ENCODE results near the gene TMEM115. TPM values are rescaled to one million over a fixed set of nuclear protein-coding genes. Genes with fewer than 3 reads are reported as not detected.
A peak's percentile ranks its signal among the peaks of the same experiment; 100 is the strongest.

Gene TMEM115
- total and polyA plus RNA-seq, 9 of the 15 experiments (the other 6 are each of a cell fraction or from before 2014, with no cell fraction given) = 1.6 to 26.9 (median 14.1) TPM

DNA sequence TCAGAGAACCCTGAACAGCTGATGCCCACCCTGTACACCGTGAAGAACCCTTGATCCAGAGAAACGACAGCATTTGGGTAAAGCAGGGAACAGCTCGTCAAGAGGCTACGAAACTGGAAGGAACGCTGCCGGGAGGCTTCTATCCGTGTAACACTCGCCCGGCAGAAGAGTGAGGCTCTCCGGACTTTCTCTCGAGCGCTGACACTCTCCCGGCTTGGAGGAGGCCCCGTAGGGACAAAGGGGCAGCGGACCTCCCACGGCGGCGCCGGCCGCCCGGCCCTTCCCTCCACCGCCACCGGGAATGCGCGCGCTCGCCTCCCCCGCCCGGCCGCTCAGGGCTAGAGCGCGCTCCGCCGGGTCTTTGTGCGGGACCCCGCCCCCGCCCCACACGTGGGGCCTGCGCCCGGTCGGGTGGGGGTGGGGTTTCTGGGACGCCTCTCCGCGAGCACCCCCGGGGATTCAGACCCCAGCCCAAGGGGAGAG, 38.4 kb downstream of the TMEM115 start (continued):
- no peak for TF ChIP-seq PKNOX1 (IDR thresholded peaks at IDR 0.05)
- no peak for TF ChIP-seq RNF2 (IDR thresholded peaks at IDR 0.05)
- TF ChIP-seq ETS2 (tag; IDR thresholded peaks at IDR 0.05; ENCODE audit: borderline replicate concordance, poor library complexity, severe bottlenecking) = no peak
- TF ChIP-seq EGR1 (conservative IDR thresholded peaks at IDR 0.05) = no peak
- no peak for TF ChIP-seq SMAD3 (CRISPR knock-in tag; conservative IDR thresholded peaks at IDR 0.05)
- TF ChIP-seq STAG1 (CRISPR knock-in tag; IDR thresholded peaks at IDR 0.05; ENCODE audit: borderline replicate concordance) = no peak
- no peak for TF ChIP-seq CBX1 (IDR thresholded peaks at IDR 0.05; ENCODE audit: low read depth)
- peak; percentile 76; the same call in 1 of the 2 replicates for TF ChIP-seq ARID4B (CRISPR knock-in tag; IDR thresholded peaks at IDR 0.05)
- peak in 1 of 2 experiments; percentile 51; a peak in 1 of 4 replicates for TF ChIP-seq SIN3A (IDR thresholded peaks at IDR 0.05; ENCODE audit: borderline replicate concordance in 2 of 2, control insufficient read depth in 1 of 2, low read depth in 2 of 2, low read length in 2 of 2)
- no peak for TF ChIP-seq XRCC4 (IDR thresholded peaks at IDR 0.05; ENCODE audit: extremely low read depth, insufficient read depth, insufficient read length)
- no peak for TF ChIP-seq ESRRA (IDR thresholded peaks at IDR 0.05; ENCODE audit: borderline replicate concordance, low read depth)
- no peak for TF ChIP-seq ZNF23 (CRISPR knock-in tag; IDR thresholded peaks at IDR 0.05)
- no peak for TF ChIP-seq NCOA2 (IDR thresholded peaks at IDR 0.05; ENCODE audit: partially characterized antibody in 2 of 2)
- no peak for TF ChIP-seq SMAD4 (CRISPR knock-in tag; conservative IDR thresholded peaks at IDR 0.05)
- no peak for TF ChIP-seq ZFP1 (CRISPR knock-in tag; IDR thresholded peaks at IDR 0.05)
- TF ChIP-seq RBM22 (IDR thresholded peaks at IDR 0.05; ENCODE audit: low read depth, low read length, poor library complexity, severe bottlenecking) = no peak
- no peak for TF ChIP-seq RHOXF2B (CRISPR knock-in tag; conservative IDR thresholded peaks at IDR 0.05)
- TF ChIP-seq, protein P1, sequence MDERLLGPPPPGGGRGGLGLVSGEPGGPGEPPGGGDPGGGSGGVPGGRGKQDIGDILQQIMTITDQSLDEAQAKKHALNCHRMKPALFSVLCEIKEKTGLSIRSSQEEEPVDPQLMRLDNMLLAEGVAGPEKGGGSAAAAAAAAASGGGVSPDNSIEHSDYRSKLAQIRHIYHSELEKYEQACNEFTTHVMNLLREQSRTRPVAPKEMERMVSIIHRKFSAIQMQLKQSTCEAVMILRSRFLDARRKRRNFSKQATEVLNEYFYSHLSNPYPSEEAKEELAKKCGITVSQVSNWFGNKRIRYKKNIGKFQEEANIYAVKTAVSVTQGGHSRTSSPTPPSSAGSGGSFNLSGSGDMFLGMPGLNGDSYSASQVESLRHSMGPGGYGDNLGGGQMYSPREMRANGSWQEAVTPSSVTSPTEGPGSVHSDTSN (CRISPR knock-in tag; IDR thresholded peaks at IDR 0.05; ENCODE audit: low read depth) = no peak
- TF ChIP-seq, protein P1 (tag; conservative IDR thresholded peaks at IDR 0.05; ENCODE audit: low read depth) = no peak
- peak; percentile 20; the same call in 1 of the 2 replicates for TF ChIP-seq NFIC (IDR thresholded peaks at IDR 0.05)
